PFSK-1 (cell line): ENCODE measurements around the gene OR6A2.

ENCODE experiments used
- FOXP2 ChIP-seq: optimal IDR thresholded peaks from 2 replicates; pipeline ENCODE3; 2011; ENCODE audit warnings: borderline replicate concordance, control low read depth, inconsistent platforms; ENCODE audit not compliant: insufficient read depth; ENCODE audit errors: extremely low read length, extremely low read depth
- POLR2AphosphoS5 ChIP-seq: IDR thresholded peaks from 2 replicates; pipeline ENCODE4 v1.6.1; 2012; ENCODE audit warnings: low read depth, mild to moderate bottlenecking, control low read depth, low read length, moderate library complexity
- SIN3A ChIP-seq: IDR thresholded peaks from 2 replicates; pipeline ENCODE4 v1.6.1; 2012; ENCODE audit warnings: mild to moderate bottlenecking, low read length, moderate library complexity, borderline replicate concordance; ENCODE audit not compliant: insufficient read depth
- TAF1 ChIP-seq: IDR thresholded peaks from 2 replicates; pipeline ENCODE4 v1.6.1; 2012; ENCODE audit warnings: low read length, control low read depth, borderline replicate concordance; ENCODE audit not compliant: insufficient read depth

GRCh38 chr11:6799402-6799801 is at the start of gene OR6A2:
- TF ChIP-seq SIN3A (no peak), POLR2AphosphoS5 (no peak), TAF1 (no peak), FOXP2 (no peak)
